SK-N-SH treated with all-trans-retinoic acid at 6 μM for 48 hours (cell line): ENCODE results near the gene MUC5B.

Experiments
- ATAC-seq: fragments of 200-7000 bp; cut with Tn5 transposase; 3 replicates; pipeline ENCODE4 v1.9.1; 2020; ENCODE audit warnings: mild to moderate bottlenecking, moderate library complexity
- BACH2 ChIP-seq: fragments of 250-450 bp; sonication (Bioruptor Pico); IDR thresholded peaks from 2 replicates; pipeline ENCODE4 v1.9.0; 2021; ENCODE audit warnings: mild to moderate bottlenecking, borderline replicate concordance
- CREB5 ChIP-seq: fragments of 250-450 bp; sonication (Bioruptor Pico); IDR thresholded peaks from 2 replicates; pipeline ENCODE4 v1.5.1; 2020; ENCODE audit warnings: low read depth, mild to moderate bottlenecking, moderate library complexity
- CSDC2 ChIP-seq: fragments of 250-450 bp; sonication (Bioruptor Pico); IDR thresholded peaks from 2 replicates; pipeline ENCODE4 v1.5.0; 2020; ENCODE audit warnings: mild to moderate bottlenecking, moderate library complexity
- ESRRG ChIP-seq: fragments of 250-450 bp; sonication (Bioruptor Pico); IDR thresholded peaks from 2 replicates; pipeline ENCODE4 v1.6.1; 2021; ENCODE audit warnings: mild to moderate bottlenecking
- GLIS3 ChIP-seq: fragments of 250-450 bp; sonication (Bioruptor Pico); IDR thresholded peaks from 2 replicates; pipeline ENCODE4 v1.5.0; 2020; ENCODE audit warnings: mild to moderate bottlenecking, moderate library complexity
- ISL1 ChIP-seq: fragments of 250-450 bp; sonication (Bioruptor Pico); IDR thresholded peaks from 2 replicates; pipeline ENCODE4 v2.1.2; 2022; ENCODE audit warnings: mild to moderate bottlenecking, moderate library complexity
- POU6F1 ChIP-seq: fragments of 250-450 bp; sonication (Bioruptor Pico); IDR thresholded peaks from 2 replicates; pipeline ENCODE4 v1.8.0; 2021; ENCODE audit warnings: low read depth, mild to moderate bottlenecking, moderate library complexity, borderline replicate concordance
- PPARA ChIP-seq: fragments of 250-450 bp; sonication (Bioruptor Pico); IDR thresholded peaks from 2 replicates; pipeline ENCODE4 v1.5.0; 2020; ENCODE audit warnings: mild to moderate bottlenecking, borderline replicate concordance
- RARB ChIP-seq: fragments of 250-450 bp; sonication (Bioruptor Pico); IDR thresholded peaks from 2 replicates; pipeline ENCODE4 v1.8.0; 2021; ENCODE audit warnings: mild to moderate bottlenecking, moderate library complexity
- SNAI2 ChIP-seq: fragments of 250-450 bp; sonication (Bioruptor Pico); IDR thresholded peaks from 2 replicates; pipeline ENCODE4 v1.5.0; 2020; ENCODE audit warnings: mild to moderate bottlenecking, moderate library complexity
- TCF4 ChIP-seq: fragments of 250-450 bp; sonication (Bioruptor Pico); IDR thresholded peaks from 2 replicates; pipeline ENCODE4 v1.8.0; 2021; ENCODE audit warnings: mild to moderate bottlenecking, moderate library complexity, borderline replicate concordance
- TOX ChIP-seq: fragments of 250-450 bp; sonication (Bioruptor Pico); IDR thresholded peaks from 2 replicates; pipeline ENCODE4 v1.8.0; 2021; ENCODE audit warnings: mild to moderate bottlenecking, moderate library complexity, borderline replicate concordance
- TSHZ2 ChIP-seq: fragments of 250-450 bp; sonication (Bioruptor Pico); IDR thresholded peaks from 2 replicates; pipeline ENCODE4 v1.5.0; 2020; ENCODE audit warnings: mild to moderate bottlenecking, moderate library complexity
- ZFP3 ChIP-seq: fragments of 250-450 bp; sonication (Bioruptor Pico); IDR thresholded peaks from 2 replicates; pipeline ENCODE4 v1.5.0; 2020; ENCODE audit warnings: mild to moderate bottlenecking, moderate library complexity
- ZFP30 ChIP-seq: fragments of 450-650 bp; formaldehyde crosslinking; IDR thresholded peaks from 2 replicates; pipeline ENCODE4 v1.5.0; 2022; ENCODE audit warnings: mild to moderate bottlenecking, moderate library complexity
- ZNF565 ChIP-seq: fragments of 450-650 bp; formaldehyde crosslinking; conservative IDR thresholded peaks from 2 replicates; pipeline ENCODE4 v1.5.0; 2020; ENCODE audit warnings: low read depth, mild to moderate bottlenecking, moderate library complexity
- ZNF70 ChIP-seq: fragments of 450-650 bp; formaldehyde crosslinking; IDR thresholded peaks from 2 replicates; pipeline ENCODE4 v1.5.0; 2020; ENCODE audit warnings: mild to moderate bottlenecking, moderate library complexity
- ZNF8 ChIP-seq: fragments of 450-650 bp; formaldehyde crosslinking; IDR thresholded peaks from 2 replicates; pipeline ENCODE4 v1.5.0; 2020; ENCODE audit warnings: mild to moderate bottlenecking, moderate library complexity
- TF ChIP-seq, protein P1 (sequence below): fragments of 250-450 bp; sonication (Bioruptor Pico); IDR thresholded peaks from 2 replicates; pipeline ENCODE4 v1.5.1; 2021; ENCODE audit warnings: mild to moderate bottlenecking, moderate library complexity

MUC5B gene

GRCh38 chr11:1274501-1274900, 51.6 kb downstream of the MUC5B start:
- no peak for ATAC-seq

DNA sequence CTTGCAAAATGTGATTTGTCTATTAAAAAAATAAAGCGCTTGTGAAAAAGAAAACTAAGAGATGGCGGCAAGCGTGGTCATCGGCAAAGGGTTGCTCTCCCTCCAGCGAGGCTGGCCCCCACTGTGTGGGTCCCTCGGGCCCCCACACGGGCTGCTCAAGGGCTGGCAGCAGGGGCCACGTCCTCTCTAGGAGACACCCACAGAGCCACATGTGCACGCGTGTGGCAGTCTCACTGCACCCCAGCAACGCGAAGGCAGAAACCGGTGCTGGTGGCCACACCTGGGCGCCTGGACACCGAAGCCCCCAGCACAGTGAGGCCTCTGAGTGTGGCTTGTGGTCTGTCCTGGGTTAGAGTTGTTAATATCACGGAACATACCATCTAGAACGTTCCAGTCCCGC, 52.2 kb downstream of the MUC5B start:
- TF ChIP-seq POU6F1 (no peak), ZFP30 (CRISPR knock-in tag) (no peak), BACH2 (no peak), CSDC2 (CRISPR knock-in tag) (no peak), TCF4 (CRISPR knock-in tag) (no peak), ZNF565 (CRISPR knock-in tag) (no peak), TOX (CRISPR knock-in tag) (no peak), ZNF70 (CRISPR knock-in tag) (no peak)
- no peak for ATAC-seq

More at GRCh38 chr11:1274501-1274900, 51.6 kb downstream of the MUC5B start:
- TF ChIP-seq CREB5 (CRISPR knock-in tag) (no peak), CSDC2 (CRISPR knock-in tag) (no peak), ZFP30 (CRISPR knock-in tag) (no peak), ISL1 (CRISPR knock-in tag) (no peak), SNAI2 (no peak), ZFP3 (CRISPR knock-in tag) (no peak), ESRRG (CRISPR knock-in tag) (no peak)
- TF ChIP-seq, all 23 proteins: peak for 0

GRCh38 chr11:1276041-1276790, 53.4 kb downstream of the MUC5B start:
- no peak; the same call in 2 of the 3 replicates for ATAC-seq
- TF ChIP-seq PPARA (CRISPR knock-in tag) = no peak
- TF ChIP-seq CSDC2 (CRISPR knock-in tag) = no peak
- TF ChIP-seq CREB5 (CRISPR knock-in tag) = no peak
- TF ChIP-seq ZNF8 = no peak
- TF ChIP-seq ZNF70 (CRISPR knock-in tag) = no peak
- TF ChIP-seq, protein P1, sequence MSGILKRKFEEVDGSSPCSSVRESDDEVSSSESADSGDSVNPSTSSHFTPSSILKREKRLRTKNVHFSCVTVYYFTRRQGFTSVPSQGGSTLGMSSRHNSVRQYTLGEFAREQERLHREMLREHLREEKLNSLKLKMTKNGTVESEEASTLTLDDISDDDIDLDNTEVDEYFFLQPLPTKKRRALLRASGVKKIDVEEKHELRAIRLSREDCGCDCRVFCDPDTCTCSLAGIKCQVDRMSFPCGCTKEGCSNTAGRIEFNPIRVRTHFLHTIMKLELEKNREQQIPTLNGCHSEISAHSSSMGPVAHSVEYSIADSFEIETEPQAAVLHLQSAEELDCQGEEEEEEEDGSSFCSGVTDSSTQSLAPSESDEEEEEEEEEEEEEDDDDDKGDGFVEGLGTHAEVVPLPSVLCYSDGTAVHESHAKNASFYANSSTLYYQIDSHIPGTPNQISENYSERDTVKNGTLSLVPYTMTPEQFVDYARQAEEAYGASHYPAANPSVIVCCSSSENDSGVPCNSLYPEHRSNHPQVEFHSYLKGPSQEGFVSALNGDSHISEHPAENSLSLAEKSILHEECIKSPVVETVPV (CRISPR knock-in tag) = no peak
- TF ChIP-seq ZFP3 (CRISPR knock-in tag) = no peak
- no peak for TF ChIP-seq TOX (CRISPR knock-in tag)
- no peak for TF ChIP-seq ISL1 (CRISPR knock-in tag)
- no peak for TF ChIP-seq TSHZ2

GRCh38 chr11:1276866-1277615, 54.2 kb downstream of the MUC5B start:
- ATAC-seq = no peak
- TF ChIP-seq ZFP30 (CRISPR knock-in tag) (no peak), ZNF565 (CRISPR knock-in tag) (no peak), ZFP3 (CRISPR knock-in tag) (no peak), CREB5 (CRISPR knock-in tag) (no peak), GLIS3 (CRISPR knock-in tag) (no peak), TCF4 (CRISPR knock-in tag) (no peak), ESRRG (CRISPR knock-in tag) (no peak), ZNF8 (no peak), PPARA (CRISPR knock-in tag) (no peak), POU6F1 (no peak), RARB (CRISPR knock-in tag) (no peak), ISL1 (CRISPR knock-in tag) (no peak), CSDC2 (CRISPR knock-in tag) (no peak)
- TF ChIP-seq, protein P1 (CRISPR knock-in tag) = no peak
